ENCODE measurements around the gene FAM107B.

DNA sequence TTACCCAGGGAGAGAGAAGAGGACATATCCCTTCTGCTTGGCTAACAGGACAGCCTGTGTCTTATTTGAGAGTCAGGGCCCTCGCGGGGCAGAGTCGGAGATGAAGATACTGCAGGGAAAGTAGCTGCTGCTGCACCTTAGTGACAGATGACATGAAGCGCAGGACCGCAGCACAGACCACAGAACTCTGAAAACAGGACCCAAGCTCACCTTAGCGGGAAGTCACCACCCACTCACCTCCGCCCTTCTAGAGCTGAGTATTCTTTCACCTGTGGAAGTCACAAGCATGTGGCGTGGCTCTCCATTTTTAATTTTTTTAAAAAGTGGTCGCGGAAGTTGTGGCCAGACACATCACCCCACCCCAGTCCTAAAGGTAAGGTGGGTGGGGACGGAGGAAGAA lies 191.4 kb downstream of the FAM107B start:
- TF ChIP-seq, protein P1, sequence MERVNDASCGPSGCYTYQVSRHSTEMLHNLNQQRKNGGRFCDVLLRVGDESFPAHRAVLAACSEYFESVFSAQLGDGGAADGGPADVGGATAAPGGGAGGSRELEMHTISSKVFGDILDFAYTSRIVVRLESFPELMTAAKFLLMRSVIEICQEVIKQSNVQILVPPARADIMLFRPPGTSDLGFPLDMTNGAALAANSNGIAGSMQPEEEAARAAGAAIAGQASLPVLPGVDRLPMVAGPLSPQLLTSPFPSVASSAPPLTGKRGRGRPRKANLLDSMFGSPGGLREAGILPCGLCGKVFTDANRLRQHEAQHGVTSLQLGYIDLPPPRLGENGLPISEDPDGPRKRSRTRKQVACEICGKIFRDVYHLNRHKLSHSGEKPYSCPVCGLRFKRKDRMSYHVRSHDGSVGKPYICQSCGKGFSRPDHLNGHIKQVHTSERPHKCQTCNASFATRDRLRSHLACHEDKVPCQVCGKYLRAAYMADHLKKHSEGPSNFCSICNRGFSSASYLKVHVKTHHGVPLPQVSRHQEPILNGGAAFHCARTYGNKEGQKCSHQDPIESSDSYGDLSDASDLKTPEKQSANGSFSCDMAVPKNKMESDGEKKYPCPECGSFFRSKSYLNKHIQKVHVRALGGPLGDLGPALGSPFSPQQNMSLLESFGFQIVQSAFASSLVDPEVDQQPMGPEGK (CRISPR knock-in tag; IDR thresholded peaks at IDR 0.05; ENCODE audit: borderline replicate concordance) = no peak
- TF ChIP-seq GLIS3 (CRISPR knock-in tag; IDR thresholded peaks at IDR 0.05) (no peak), ZNF8 (CRISPR knock-in tag; IDR thresholded peaks at IDR 0.05) (no peak), PPARA (CRISPR knock-in tag; IDR thresholded peaks at IDR 0.05; ENCODE audit: borderline replicate concordance) (no peak), RARB (CRISPR knock-in tag; IDR thresholded peaks at IDR 0.05) (no peak), ARNTL (CRISPR knock-in tag; IDR thresholded peaks at IDR 0.05; ENCODE audit: borderline replicate concordance, low read depth) (no peak)
- TF ChIP-seq, protein P2, sequence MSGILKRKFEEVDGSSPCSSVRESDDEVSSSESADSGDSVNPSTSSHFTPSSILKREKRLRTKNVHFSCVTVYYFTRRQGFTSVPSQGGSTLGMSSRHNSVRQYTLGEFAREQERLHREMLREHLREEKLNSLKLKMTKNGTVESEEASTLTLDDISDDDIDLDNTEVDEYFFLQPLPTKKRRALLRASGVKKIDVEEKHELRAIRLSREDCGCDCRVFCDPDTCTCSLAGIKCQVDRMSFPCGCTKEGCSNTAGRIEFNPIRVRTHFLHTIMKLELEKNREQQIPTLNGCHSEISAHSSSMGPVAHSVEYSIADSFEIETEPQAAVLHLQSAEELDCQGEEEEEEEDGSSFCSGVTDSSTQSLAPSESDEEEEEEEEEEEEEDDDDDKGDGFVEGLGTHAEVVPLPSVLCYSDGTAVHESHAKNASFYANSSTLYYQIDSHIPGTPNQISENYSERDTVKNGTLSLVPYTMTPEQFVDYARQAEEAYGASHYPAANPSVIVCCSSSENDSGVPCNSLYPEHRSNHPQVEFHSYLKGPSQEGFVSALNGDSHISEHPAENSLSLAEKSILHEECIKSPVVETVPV (CRISPR knock-in tag; IDR thresholded peaks at IDR 0.05) = no peak
- TF ChIP-seq, protein P3, sequence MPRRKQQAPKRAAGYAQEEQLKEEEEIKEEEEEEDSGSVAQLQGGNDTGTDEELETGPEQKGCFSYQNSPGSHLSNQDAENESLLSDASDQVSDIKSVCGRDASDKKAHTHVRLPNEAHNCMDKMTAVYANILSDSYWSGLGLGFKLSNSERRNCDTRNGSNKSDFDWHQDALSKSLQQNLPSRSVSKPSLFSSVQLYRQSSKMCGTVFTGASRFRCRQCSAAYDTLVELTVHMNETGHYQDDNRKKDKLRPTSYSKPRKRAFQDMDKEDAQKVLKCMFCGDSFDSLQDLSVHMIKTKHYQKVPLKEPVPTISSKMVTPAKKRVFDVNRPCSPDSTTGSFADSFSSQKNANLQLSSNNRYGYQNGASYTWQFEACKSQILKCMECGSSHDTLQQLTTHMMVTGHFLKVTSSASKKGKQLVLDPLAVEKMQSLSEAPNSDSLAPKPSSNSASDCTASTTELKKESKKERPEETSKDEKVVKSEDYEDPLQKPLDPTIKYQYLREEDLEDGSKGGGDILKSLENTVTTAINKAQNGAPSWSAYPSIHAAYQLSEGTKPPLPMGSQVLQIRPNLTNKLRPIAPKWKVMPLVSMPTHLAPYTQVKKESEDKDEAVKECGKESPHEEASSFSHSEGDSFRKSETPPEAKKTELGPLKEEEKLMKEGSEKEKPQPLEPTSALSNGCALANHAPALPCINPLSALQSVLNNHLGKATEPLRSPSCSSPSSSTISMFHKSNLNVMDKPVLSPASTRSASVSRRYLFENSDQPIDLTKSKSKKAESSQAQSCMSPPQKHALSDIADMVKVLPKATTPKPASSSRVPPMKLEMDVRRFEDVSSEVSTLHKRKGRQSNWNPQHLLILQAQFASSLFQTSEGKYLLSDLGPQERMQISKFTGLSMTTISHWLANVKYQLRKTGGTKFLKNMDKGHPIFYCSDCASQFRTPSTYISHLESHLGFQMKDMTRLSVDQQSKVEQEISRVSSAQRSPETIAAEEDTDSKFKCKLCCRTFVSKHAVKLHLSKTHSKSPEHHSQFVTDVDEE (CRISPR knock-in tag; IDR thresholded peaks at IDR 0.05) = no peak

All from SK-N-SH treated with all-trans-retinoic acid at 6 μM for 48 hours (cell line).